Effector CD4-positive, alpha-beta T cell (primary cell): Measurements from ENCODE around the gene RAPGEF3.

Source experiments
- DNase-seq: peaks from one replicate; pipeline ENCODE4 v3.0.0-alpha.2; 2020

The RAPGEF3 gene

GRCh38 chr12:47755655-47756562 lies 2.8 kb downstream of the RAPGEF3 start:
- DNase-seq = no peak

GRCh38 chr12:47754881-47755280 lies 3.8 kb downstream of the RAPGEF3 start:
- no peak for DNase-seq

DNA sequence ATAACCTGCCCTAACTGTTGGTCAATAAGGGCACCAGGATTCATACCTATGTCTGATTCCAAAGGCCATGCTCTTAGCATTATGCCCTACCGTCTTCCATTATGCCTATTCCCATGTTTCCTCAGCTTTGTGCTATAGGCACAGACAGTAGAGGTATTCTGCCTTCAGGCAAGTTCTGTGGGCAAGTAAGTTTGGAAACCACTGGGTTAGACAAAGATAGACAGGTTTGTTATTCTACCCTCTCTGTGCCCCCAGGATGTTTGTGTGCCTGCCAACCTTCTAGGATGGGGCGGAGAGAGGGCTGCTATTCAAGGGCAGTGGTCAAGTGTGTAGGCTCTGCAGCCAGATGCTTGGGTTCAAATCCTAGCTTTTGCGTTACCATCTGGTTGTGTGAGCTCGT lies 4.6 kb downstream of the RAPGEF3 start:
- DNase-seq = no peak

GRCh38 chr12:47753021-47754001 lies 5.4 kb downstream of the RAPGEF3 start:
- no peak for DNase-seq

DNA sequence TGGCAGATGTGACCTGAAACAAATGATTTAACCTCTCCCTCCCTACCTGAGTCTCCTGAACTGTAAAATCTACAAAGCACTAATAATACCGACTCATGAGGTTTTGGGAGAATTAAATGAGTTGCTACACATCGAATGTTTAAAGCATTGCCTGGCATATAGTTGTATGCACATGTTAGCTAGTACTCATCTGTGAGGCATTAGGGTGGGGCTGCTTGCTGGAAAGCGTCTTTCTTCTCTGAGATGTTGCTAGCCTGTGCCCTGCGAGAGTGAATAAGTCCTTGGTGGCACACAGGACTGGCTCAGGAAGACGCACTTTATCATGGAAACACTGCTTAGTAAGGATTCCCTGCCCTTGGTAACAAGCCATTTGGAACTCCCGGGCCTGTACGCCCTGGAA lies 6.1 kb downstream of the RAPGEF3 start:
- DNase-seq = no peak

GRCh38 chr12:47752121-47752520 lies 6.6 kb downstream of the RAPGEF3 start:
- no peak for DNase-seq

DNA sequence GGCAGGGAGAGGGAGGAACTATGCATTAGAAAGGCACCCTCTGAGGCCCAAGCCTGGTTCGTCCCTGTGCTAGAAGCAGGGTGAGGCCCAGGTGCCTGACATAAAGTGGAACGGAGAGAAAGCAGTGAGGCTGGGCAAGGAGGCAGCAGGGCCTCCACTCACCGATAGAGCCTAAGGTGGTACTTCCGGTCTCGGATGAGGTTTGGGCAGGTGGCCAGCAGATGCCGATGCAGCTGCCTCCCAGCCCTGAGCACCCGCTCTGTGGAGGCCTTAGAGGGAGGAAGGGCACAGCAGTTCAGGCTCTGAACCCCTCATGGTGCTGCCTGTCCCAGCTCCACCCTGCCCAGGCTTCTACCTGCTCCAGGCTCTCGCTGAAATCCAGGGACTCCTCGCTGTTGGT lies 7.1 kb downstream of the RAPGEF3 start:
- DNase-seq = no peak

- no peak for DNase-seq
These were observed 7.7 kb downstream of the RAPGEF3 start for GRCh38 chr12:47750916-47751470.

DNA sequence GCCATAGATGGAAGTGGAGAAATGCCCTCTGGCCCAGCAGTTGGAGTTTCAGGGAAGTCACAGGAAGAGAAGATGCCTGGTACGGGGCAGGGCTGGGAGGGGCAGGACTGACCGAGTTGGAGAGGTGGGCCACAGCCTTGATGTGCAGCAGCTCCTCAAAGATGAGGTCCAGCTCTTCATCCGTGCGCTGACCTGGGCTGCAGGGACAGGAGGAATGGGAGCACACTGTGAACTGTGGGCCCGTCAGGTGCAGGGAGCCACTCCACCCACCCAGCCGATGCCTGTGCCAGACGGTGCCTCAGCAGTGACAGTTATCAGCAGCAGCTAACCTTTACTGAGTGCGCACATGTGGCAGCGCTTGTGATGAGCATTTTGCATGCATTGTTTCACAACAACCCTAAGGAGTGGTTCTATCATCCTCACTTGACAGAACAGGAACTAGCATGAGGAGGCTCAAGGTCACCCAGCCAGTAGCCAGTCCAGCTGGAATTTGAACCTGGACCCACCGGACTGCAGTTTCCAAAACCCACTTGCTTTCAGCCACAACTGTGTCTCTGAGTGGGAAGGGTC lies 8.4 kb downstream of the RAPGEF3 start:
- no peak for DNase-seq

DNA sequence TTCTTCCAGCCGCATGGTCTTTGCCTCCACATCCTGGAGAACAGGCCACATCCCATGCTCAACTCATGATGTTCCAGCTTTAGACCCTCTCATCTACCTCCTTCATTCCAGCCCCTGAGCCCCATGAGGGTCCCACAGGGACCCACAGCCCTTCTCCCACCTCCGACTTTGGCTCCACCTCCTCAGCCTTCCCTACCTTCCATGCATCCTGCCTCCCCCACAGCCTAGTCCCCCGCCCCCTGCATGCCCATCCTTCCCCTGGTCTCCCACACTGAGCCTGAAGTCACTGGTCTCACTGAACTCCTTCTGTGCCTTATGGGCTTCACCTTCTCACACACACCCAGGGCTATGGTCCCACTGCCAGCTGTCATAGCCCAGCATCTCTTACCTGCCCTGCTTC lies 9.8 kb downstream of the RAPGEF3 start:
- DNase-seq = no peak

DNA sequence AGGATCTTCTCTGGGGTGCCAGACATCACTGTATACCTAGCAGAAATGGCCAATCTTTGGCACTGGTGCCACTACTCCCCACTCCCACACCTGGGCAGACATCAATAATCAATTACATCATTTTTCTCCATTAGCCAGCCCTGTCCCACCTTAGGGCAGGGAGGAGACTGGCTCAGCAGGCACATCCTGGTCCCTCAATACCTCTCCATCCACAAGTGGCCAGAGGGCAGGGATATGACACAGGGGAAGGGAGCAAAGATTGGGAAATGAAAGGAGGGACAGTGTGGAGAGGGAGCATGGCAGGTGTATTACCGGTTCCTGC lies 10.2 kb downstream of the RAPGEF3 start:
- no peak for DNase-seq

DNA sequence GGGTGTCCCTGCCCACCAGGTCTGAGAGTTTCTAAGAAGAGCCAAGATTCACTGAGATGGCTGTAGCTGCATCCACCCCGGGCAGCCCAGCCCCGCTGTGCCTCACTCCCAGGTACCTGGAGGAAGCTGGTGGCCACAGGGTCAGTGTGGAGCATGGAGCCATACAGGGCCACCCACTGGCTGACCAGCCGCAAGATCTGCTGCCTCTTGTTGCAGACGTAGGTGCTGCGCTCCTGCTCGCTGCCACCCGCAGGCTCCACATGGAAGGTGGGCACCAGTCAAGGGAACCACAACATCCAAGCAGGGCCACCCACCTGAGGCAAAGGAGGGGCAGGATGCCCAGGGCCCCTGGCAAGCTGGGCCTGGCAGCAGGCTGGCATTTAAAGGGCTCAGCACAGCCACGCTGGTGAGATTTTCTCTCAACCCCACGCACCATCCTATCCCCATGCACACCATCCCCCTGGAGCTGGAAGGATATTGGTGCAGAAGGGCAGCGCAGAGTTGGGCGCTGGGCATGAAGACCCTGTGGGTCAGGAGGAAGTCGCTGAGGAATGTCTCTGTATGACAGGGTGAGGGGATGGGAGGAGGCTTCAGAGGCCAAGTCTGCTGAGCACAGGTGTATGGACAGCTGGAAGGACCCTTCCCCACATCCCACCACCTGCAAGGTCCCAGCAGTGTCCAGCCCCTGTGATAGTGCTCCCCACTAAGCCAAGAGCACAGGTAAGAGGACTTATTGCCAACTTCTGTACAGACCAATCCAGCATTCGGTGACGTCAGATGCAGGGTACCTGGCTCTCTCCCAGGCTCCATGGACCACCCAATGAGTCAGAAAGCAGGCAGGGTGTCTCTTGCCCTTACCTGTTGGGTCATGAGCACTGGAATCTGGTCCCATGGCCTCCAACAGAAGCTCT lies 10.8 kb downstream of the RAPGEF3 start:
- DNase-seq = no peak

DNA sequence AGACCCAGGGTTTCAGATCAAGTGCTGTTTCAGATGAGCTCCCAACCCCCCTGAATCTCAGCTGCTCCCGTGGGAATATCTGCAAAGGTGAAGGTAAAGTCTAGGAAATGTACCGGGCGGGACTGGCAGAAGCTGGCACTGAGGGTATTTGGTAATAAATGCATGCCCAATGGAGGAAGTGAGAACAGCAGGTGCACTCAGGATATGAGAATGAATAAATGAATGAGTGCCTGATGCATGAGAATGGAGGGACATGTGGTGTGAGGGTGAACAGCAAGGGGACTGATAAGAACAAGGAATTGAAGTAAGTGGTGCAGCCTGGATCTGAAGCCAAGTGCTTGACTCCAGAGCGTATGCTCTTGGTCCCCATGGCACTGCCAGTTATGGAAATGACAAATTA lies 11.6 kb downstream of the RAPGEF3 start:
- DNase-seq = no peak

GRCh38 chr12:47746523-47746922 lies 12.2 kb downstream of the RAPGEF3 start:
- DNase-seq = no peak

DNA sequence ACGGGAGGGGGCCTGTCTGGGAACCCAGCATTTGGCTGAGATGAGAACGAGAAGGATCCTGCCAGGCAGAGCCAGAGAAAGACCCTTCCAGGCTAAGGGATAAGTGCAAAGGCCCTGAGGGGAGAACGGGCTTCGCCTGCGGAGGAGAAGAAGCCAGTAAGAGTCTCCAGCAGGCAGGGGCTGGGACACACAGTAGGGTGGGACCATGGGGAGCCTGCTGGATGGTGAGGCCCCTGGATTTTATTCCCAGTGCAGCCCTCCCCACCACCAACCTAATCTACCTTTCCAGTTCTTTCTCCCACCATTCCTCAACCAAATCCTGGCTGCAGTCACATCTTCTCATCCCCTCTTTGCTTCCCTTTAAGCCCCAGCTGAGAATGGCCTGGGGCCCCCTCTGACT lies 12.6 kb downstream of the RAPGEF3 start:
- no peak for DNase-seq

DNA sequence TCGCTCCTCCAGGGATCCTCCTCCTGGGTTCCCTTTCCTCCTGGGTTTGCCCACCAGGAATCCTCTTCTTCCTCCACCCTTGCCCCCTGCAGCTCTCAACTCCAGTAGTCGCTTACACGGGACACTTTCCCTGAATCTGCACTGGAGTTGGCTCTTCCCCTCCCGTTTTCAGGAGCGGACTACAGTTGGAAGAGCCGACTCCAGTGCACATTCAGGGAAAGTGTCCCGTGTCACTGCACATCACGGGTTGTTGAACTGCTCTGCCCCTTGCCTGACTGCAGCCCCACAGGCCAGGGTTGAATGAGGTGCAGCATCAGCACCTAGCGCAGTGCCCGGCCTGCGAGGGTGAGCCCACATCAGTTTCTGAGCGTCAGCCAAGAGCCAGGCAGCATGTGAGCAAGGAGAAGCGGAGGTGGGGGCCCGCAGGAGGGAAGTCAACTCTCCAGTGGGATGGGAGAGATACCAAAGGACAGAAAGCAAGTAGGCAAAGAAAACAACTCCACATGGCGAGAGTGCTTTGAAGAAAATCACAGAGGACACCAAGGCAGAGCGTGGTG lies 13.1 kb downstream of the RAPGEF3 start:
- DNase-seq = no peak

DNA sequence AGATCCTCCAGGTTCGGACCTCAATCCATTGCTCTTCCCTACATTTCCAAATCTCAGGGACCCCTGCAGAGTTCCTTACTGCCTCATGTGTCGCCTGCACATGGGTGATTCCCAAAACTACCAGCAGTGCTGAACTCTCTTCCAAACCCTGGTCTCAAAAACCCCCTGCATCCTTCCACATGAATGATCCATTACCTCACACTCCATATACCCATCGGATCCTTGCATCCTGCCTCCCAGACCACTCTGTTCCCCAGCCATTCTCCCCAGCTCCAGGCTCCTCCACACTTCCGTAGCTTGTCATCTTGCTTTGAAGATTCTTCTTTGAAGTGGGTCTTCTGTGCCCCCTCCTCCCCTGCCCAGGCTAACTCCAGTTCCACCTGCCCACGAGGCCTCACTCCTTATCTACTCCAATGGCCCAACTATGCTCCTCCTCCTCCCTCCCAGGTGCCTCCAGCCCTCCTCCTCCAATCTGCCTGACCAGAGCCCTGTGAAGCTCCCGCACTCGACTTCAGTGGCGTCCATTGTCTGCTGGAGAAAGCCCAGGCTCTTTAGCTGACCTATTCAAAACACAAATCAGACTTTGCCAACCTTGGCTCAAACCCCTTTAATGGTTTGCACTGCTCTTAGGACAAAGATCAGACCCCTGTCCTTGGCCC lies 13.8 kb downstream of the RAPGEF3 start:
- DNase-seq = no peak

DNA sequence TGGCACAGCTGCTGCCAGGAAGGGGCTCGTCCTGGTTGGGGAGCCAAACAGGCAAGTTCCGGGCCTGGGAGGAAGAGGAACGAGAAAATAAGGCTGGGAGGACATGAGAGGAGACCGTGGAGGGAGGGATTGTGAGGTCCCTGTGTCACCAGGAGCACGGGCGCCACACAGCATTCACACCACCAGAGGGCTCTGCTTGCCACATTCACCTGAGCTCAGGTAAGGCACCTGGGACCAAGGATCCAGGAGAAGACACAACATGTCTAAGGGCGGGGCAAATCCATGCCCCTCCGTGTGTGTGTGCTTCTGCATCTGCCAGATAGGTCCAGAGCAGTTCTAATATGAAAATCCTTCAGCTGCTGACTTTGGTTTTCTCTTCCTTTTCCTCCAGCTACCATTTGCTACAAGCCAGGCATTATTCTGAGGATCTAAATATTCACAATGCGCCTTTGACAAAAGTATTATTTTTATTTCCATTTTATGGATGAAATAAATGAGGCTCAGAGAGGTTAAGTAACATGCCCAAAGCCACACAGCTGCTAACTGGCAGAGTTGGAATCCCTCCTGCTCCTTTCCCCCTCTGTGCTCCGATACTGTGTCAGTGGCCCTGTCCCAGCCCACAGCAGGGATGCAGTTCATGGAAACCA lies 14.6 kb downstream of the RAPGEF3 start:
- peak; percentile 50 for DNase-seq

DNA sequence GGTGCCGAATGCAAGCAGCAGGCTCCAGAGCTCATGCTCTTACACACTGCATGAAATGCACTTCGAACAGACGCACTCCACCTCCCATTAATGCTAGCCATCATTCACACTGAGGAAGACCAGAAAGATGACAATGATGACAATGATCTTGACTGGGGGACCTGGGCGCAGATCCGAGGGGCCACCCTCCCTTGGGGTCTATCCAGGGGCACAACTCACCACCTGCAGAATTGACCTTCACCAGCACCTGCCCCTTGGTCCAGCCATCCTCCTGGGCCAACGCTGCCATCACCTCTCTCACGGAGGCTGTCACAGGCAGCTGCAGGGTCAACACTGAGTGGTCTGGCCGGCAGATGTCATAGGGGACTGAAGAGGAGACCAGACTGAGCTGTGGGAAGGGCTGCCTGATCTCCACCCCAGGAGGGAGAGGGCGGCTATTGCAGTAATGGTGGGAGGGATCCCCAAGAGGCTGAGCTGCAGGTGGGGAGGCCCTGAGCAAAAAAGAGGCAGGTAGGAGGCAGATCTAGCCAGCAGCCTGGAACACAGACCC lies 15.3 kb downstream of the RAPGEF3 start:
- DNase-seq = no peak

DNA sequence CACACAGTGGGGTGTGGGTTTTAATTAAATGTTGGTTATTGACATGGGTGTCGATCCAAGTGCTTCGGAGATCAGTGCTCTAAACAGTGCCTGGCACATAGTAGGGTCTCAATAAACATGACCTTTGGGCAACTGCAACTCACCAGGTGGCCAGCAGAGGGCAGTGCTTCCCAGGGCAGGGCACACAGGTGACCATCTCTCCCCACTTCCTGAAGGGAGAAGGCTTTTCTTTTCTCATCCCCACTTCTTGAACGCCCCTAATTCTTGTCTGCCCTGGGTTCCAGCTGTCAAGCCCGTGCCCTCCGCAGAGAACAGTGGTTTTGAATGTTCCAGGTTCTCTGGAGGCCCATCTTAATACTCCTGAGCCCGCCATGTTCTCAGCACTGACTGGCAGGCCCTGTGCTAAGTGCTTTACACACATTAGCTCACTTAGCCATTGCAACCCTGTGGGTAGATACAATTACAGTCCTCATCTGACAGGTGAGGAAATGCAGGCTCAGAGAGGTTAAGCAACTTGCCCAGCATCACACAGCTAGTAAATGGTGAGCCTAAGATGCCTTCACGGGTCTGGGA lies 16.3 kb downstream of the RAPGEF3 start:
- DNase-seq = peak; percentile 66
